Subcutaneous abdominal adipose tissue (tissue), 5 donors: ENCODE data around the gene MACF1.

Experiments
- H3K27ac ChIP-seq: one replicate; pipeline ENCODE4 v1.7.0; 2013; ENCODE audit warnings: low read depth, mild to moderate bottlenecking, inconsistent platforms, low read length, moderate library complexity
- H3K27me3 ChIP-seq, 5 donors: one replicate each; pipeline ENCODE4 v1.7.0; 2013; ENCODE audit warnings: low read length in 5 of 5, inconsistent platforms in 1 of 5; ENCODE audit not compliant: control insufficient read depth in 5 of 5, insufficient read depth in 4 of 5
- H3K36me3 ChIP-seq, 5 donors: one replicate each; pipeline ENCODE4 v1.7.0; 2013; ENCODE audit warnings: low read length in 5 of 5; ENCODE audit not compliant: control insufficient read depth in 5 of 5, insufficient read depth in 5 of 5
- H3K4me1 ChIP-seq, 5 donors: one replicate each; pipeline ENCODE4 v1.7.0; 2013; ENCODE audit warnings: low read length in 5 of 5, mild to moderate bottlenecking in 3 of 5, moderate library complexity in 1 of 5; ENCODE audit not compliant: control insufficient read depth in 5 of 5, insufficient read depth in 5 of 5
- H3K4me3 ChIP-seq, 5 donors: one replicate each; pipeline ENCODE4 v1.7.0; 2013; ENCODE audit warnings: low read length in 5 of 5, low read depth in 1 of 5
- H3K9ac ChIP-seq, 5 donors: one replicate each; pipeline ENCODE4 v1.7.0; 2013; ENCODE audit warnings: low read length in 5 of 5, mild to moderate bottlenecking in 4 of 5, moderate library complexity in 3 of 5
- H3K9me3 ChIP-seq, 5 donors: one replicate each; pipeline ENCODE4 v1.7.0; 2013; ENCODE audit warnings: low read length in 5 of 5; ENCODE audit not compliant: control insufficient read depth in 5 of 5
- donor health status: healthy.
- donor health status: healthy.
- donor health status: healthy.
- donor health status: healthy.
- donor health status: healthy.

The MACF1 gene

DNA sequence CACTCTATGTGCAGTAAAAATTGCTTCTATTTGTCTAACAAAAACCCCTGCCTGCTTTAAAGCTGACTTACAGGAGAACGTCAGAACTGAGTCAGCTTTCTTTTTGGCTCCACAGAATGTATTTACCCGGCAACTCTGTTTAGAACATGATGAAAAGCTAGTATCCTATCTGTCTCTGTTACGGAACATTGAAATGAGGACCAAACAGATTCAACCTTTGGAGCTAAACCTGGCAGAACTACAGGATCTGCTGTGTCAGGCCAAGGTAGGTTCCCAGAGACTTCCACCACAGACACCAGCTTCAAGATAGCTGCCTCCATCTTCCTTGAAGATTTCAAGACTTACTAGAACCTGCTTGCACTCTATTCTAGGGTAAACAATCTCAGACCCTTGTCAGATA lies 132.6 kb downstream of the MACF1 start:
- peaks cover 47 to 73% (median 62%) of the 10 kb centered on the region in 5 donors for H3K36me3 ChIP-seq
- H3K27me3 ChIP-seq, result no peaks in the 10 kb centered on the region
- H3K9ac ChIP-seq, result no peak overlapping the region
- H3K4me3 ChIP-seq, result no peak overlapping the region
- peaks cover 0 to 6% (median 4%) of the 10 kb centered on the region in 5 donors for H3K4me1 ChIP-seq
- H3K27ac ChIP-seq, result no peak overlapping the region
- no peaks in the 10 kb centered on the region for H3K9me3 ChIP-seq

DNA sequence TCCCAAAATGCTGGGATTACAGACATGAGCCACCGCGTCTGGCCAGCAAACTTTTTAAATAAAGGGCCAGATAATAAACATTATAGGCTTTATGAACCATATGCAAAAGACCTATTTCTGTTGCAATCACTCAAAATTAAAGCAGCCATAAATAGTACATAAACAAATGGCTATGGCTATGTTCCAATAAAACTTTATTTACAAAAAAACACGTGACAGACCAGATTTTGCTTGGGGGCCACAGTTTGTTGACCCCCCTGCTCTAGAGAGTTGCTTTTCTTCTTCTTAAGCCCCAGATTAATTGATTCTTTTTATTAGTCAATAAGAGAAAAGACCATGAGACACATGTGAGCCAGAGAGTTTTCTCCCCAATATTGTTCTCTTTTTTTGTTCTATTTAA lies 138.3 kb downstream of the MACF1 start:
- Histone ChIP-seq H3K36me3 (peaks cover 40 to 71% (median 52%) of the 10 kb centered on the region in 5 donors), H3K27ac (no peak overlapping the region), H3K27me3 (no peaks in the 10 kb centered on the region), H3K4me1 (peaks cover 0 to 2% (median 0%) of the 10 kb centered on the region in 5 donors), H3K9ac (no peak overlapping the region), H3K4me3 (no peak overlapping the region), H3K9me3 (no peaks in the 10 kb centered on the region)

- Histone ChIP-seq H3K27me3 (no peaks in the 10 kb centered on the region), H3K9me3 (no peaks in the 10 kb centered on the region), H3K4me1 (peaks cover 0 to 2% (median 0%) of the 10 kb centered on the region in 5 donors), H3K27ac (no peak overlapping the region), H3K36me3 (peaks cover 34 to 71% (median 52%) of the 10 kb centered on the region in 5 donors), H3K9ac (no peak overlapping the region), H3K4me3 (no peak overlapping the region)
Observed at GRCh38 chr1:39344394-39345154, 140.1 kb downstream of the MACF1 start.

DNA sequence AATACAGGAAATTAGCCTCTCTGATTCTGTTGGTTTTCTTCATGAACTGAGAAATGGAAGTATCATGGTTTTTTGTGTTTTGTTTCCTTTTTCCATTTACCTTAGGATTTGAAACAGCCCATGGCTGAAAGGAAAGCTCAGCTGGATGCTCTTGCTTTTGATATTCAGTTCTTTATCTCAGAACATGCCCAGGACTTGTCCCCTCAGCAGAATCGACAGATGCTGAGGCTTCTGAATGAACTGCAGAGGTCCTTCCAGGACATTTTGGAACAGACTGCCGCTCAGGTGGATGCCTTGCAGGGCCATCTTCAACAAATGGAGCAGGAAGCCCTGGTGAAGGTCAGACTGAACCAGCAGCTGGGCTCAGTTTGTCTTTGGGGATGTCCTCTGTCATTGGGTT lies 142.4 kb downstream of the MACF1 start:
- no peak overlapping the region for H3K27ac ChIP-seq
- peaks cover 0 to 2% (median 0%) of the 10 kb centered on the region in 5 donors for H3K4me1 ChIP-seq
- H3K9ac ChIP-seq, result no peak overlapping the region
- no peak overlapping the region for H3K4me3 ChIP-seq
- peaks cover 33 to 73% (median 51%) of the 10 kb centered on the region in 5 donors for H3K36me3 ChIP-seq
- H3K9me3 ChIP-seq, result no peaks in the 10 kb centered on the region
- no peaks in the 10 kb centered on the region for H3K27me3 ChIP-seq

DNA sequence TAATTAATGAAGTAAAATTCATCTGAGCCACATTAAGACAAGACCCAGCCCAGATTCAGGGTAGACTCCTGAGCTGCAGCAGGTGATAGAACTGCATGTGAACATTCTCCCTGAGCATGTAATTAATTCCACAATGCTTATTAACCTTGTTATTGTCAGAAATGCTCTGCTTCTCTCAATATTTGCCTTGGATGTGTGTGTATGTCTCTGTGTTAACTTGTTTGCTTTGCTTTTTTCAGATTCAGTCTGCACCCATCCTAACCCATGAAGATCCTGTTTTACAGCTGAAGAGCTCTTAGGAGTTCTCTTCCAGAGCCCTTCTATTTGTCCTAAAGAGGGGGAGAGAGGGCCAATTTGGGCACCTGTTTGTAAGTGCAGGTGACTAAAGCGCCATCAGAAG lies 143.8 kb downstream of the MACF1 start:
- Histone ChIP-seq H3K9ac (no peak overlapping the region), H3K4me3 (no peak overlapping the region), H3K27ac (no peak overlapping the region), H3K36me3 (peaks cover 34 to 79% (median 60%) of the 10 kb centered on the region in 5 donors), H3K27me3 (no peaks in the 10 kb centered on the region), H3K4me1 (peaks cover 0 to 2% (median 0%) of the 10 kb centered on the region in 5 donors), H3K9me3 (no peaks in the 10 kb centered on the region)

DNA sequence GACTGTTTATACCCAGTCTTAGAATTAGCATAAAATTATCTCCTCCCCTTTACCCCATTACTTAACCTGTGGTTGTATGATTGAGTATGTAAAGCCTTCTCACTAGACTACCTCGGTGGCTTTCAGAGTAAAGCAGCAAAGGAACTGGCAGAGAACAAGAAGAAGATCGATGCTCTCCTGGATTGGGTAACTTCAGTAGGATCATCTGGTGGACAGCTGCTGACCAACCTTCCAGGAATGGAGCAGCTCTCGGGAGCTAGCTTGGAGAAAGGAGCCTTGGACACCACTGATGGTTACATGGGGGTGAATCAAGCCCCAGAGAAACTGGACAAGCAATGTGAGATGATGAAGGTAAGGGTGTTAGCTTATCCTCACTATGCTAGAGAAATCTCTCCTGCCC lies 148.4 kb downstream of the MACF1 start:
- Histone ChIP-seq H3K27ac (no peak overlapping the region), H3K9ac (no peak overlapping the region), H3K4me3 (no peak overlapping the region), H3K4me1 (no peaks in the 10 kb centered on the region), H3K27me3 (no peaks in the 10 kb centered on the region), H3K36me3 (peaks cover 60 to 95% (median 87%) of the 10 kb centered on the region in 5 donors), H3K9me3 (no peaks in the 10 kb centered on the region)

GRCh38 chr1:39354572-39354971 lies 150.1 kb downstream of the MACF1 start:
- Histone ChIP-seq H3K27me3 (no peaks in the 10 kb centered on the region), H3K9me3 (no peaks in the 10 kb centered on the region), H3K4me1 (peaks cover 0 to 6% (median 0%) of the 10 kb centered on the region in 5 donors), H3K4me3 (no peak overlapping the region), H3K36me3 (peaks cover 66 to 95% (median 87%) of the 10 kb centered on the region in 5 donors), H3K27ac (no peak overlapping the region), H3K9ac (no peak overlapping the region)

DNA sequence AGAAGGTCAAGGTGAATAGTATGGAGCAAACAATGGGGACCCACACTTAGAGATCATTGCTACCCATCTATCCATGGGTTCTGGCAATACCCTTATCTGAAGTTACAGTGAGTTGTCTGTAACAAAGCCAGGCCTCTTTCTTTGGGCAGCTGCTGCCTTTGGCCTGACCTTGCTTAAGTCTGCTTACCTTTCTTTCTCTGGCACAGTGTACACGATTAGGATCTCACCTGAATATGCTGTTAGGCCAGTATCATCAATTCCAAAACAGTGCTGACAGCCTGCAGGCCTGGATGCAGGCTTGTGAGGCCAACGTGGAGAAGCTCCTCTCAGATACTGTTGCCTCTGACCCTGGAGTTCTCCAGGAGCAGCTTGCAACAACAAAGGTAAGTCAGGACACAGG lies 154.0 kb downstream of the MACF1 start:
- no peak overlapping the region for H3K9ac ChIP-seq
- H3K27ac ChIP-seq, result no peak overlapping the region
- peaks cover 67 to 85% (median 73%) of the 10 kb centered on the region in 5 donors for H3K36me3 ChIP-seq
- H3K9me3 ChIP-seq, result no peaks in the 10 kb centered on the region
- no peaks in the 10 kb centered on the region for H3K27me3 ChIP-seq
- H3K4me3 ChIP-seq, result no peak overlapping the region
- peaks cover 0 to 10% (median 4%) of the 10 kb centered on the region in 5 donors for H3K4me1 ChIP-seq

GRCh38 chr1:39359028-39359570 lies 154.6 kb downstream of the MACF1 start:
- Histone ChIP-seq H3K27ac (no peak overlapping the region), H3K9ac (no peak overlapping the region), H3K4me1 (peaks cover 0 to 10% (median 4%) of the 10 kb centered on the region in 5 donors), H3K9me3 (no peaks in the 10 kb centered on the region), H3K27me3 (no peaks in the 10 kb centered on the region), H3K4me3 (no peak overlapping the region), H3K36me3 (peaks cover 61 to 83% (median 67%) of the 10 kb centered on the region in 5 donors)

- no peak overlapping the region for H3K27ac ChIP-seq
- peaks cover 51 to 70% (median 55%) of the 10 kb centered on the region in 5 donors for H3K36me3 ChIP-seq
- H3K4me1 ChIP-seq, result peaks cover 0 to 10% (median 4%) of the 10 kb centered on the region in 5 donors
- H3K9me3 ChIP-seq, result no peaks in the 10 kb centered on the region
- H3K27me3 ChIP-seq, result no peaks in the 10 kb centered on the region
- H3K4me3 ChIP-seq, result no peak overlapping the region
- no peak overlapping the region for H3K9ac ChIP-seq
Observed at GRCh38 chr1:39360731-39361130, 156.2 kb downstream of the MACF1 start.
